IPS-15b (cell line): Measurements from ENCODE around the gene DOCK2.

ENCODE experiments used
- H3K27me3 ChIP-seq: one replicate; pipeline ENCODE4 v1.6.1; 2013; ENCODE audit warnings: low read length; ENCODE audit not compliant: control insufficient read depth, insufficient read depth
- H3K36me3 ChIP-seq: one replicate; pipeline ENCODE4 v1.6.1; 2013; ENCODE audit warnings: low read length; ENCODE audit not compliant: control insufficient read depth, insufficient read depth
- H3K4me1 ChIP-seq: one replicate; pipeline ENCODE4 v1.6.1; 2013; ENCODE audit warnings: mild to moderate bottlenecking, low read length; ENCODE audit not compliant: control insufficient read depth, insufficient read depth
- H3K4me3 ChIP-seq: one replicate; pipeline ENCODE4 v1.5.1; 2013; ENCODE audit warnings: low read depth, low read length
- H3K9ac ChIP-seq: one replicate; pipeline ENCODE4 v1.6.1; 2013; ENCODE audit warnings: low read depth, mild to moderate bottlenecking, low read length
- H3K9me3 ChIP-seq: one replicate; pipeline ENCODE4 v1.6.1; 2013; ENCODE audit warnings: mild to moderate bottlenecking, low read length; ENCODE audit not compliant: control insufficient read depth, insufficient read depth

Gene DOCK2

GRCh38 chr5:169905017-169905416 lies 267.9 kb downstream of the DOCK2 start:
- Histone ChIP-seq H3K4me3 (no peak overlapping the region), H3K36me3 (no peaks in the 10 kb centered on the region), H3K9ac (no peak overlapping the region), H3K27me3 (no peaks in the 10 kb centered on the region), H3K9me3 (no peaks in the 10 kb centered on the region), H3K4me1 (peaks cover 7% of the 10 kb centered on the region)

GRCh38 chr5:169906745-169907649 lies 269.9 kb downstream of the DOCK2 start:
- no peak overlapping the region for H3K4me3 ChIP-seq
- no peaks in the 10 kb centered on the region for H3K36me3 ChIP-seq
- no peak overlapping the region for H3K9ac ChIP-seq
- H3K27me3 ChIP-seq = no peaks in the 10 kb centered on the region
- no peaks in the 10 kb centered on the region for H3K9me3 ChIP-seq
- H3K4me1 ChIP-seq = peaks cover 7% of the 10 kb centered on the region

GRCh38 chr5:169908864-169909263 lies 271.8 kb downstream of the DOCK2 start:
- Histone ChIP-seq H3K9me3 (no peaks in the 10 kb centered on the region), H3K4me1 (peaks cover 7% of the 10 kb centered on the region), H3K4me3 (no peak overlapping the region), H3K27me3 (no peaks in the 10 kb centered on the region), H3K9ac (no peak overlapping the region), H3K36me3 (no peaks in the 10 kb centered on the region)

- Histone ChIP-seq H3K4me1 (peaks cover 7% of the 10 kb centered on the region), H3K9ac (no peak overlapping the region)
Observed at GRCh38 chr5:169909945-169910344, 272.9 kb downstream of the DOCK2 start.

GRCh38 chr5:169910393-169910792 lies 273.3 kb downstream of the DOCK2 start:
- H3K36me3 ChIP-seq = no peaks in the 10 kb centered on the region
- peaks cover 7% of the 10 kb centered on the region for H3K4me1 ChIP-seq

More at GRCh38 chr5:169909945-169910344, 272.9 kb downstream of the DOCK2 start:
- no peak overlapping the region for H3K4me3 ChIP-seq
- no peaks in the 10 kb centered on the region for H3K36me3 ChIP-seq
- no peaks in the 10 kb centered on the region for H3K9me3 ChIP-seq
- no peaks in the 10 kb centered on the region for H3K27me3 ChIP-seq

GRCh38 chr5:169911448-169912212 lies 274.6 kb downstream of the DOCK2 start:
- Histone ChIP-seq H3K4me3 (no peak overlapping the region), H3K9me3 (no peaks in the 10 kb centered on the region), H3K27me3 (no peaks in the 10 kb centered on the region), H3K36me3 (no peaks in the 10 kb centered on the region), H3K9ac (no peak overlapping the region), H3K4me1 (peaks cover 6% of the 10 kb centered on the region)

More at GRCh38 chr5:169910393-169910792, 273.3 kb downstream of the DOCK2 start:
- Histone ChIP-seq H3K9ac (no peak overlapping the region), H3K4me3 (no peak overlapping the region), H3K27me3 (no peaks in the 10 kb centered on the region), H3K9me3 (no peaks in the 10 kb centered on the region)

GRCh38 chr5:169913479-169913878 lies 276.4 kb downstream of the DOCK2 start:
- no peaks in the 10 kb centered on the region for H3K9me3 ChIP-seq
- H3K9ac ChIP-seq = no peak overlapping the region
- no peaks in the 10 kb centered on the region for H3K36me3 ChIP-seq
- H3K4me3 ChIP-seq = no peak overlapping the region
- no peaks in the 10 kb centered on the region for H3K4me1 ChIP-seq
- H3K27me3 ChIP-seq = no peaks in the 10 kb centered on the region

GRCh38 chr5:169914766-169915165 lies 277.7 kb downstream of the DOCK2 start:
- Histone ChIP-seq H3K36me3 (no peaks in the 10 kb centered on the region), H3K4me1 (no peaks in the 10 kb centered on the region), H3K9me3 (no peaks in the 10 kb centered on the region), H3K9ac (no peak overlapping the region), H3K4me3 (no peak overlapping the region), H3K27me3 (no peaks in the 10 kb centered on the region)

- no peaks in the 10 kb centered on the region for H3K36me3 ChIP-seq
- H3K9me3 ChIP-seq = no peaks in the 10 kb centered on the region
- H3K4me3 ChIP-seq = no peak overlapping the region
- H3K27me3 ChIP-seq = no peaks in the 10 kb centered on the region
- no peaks in the 10 kb centered on the region for H3K4me1 ChIP-seq
- H3K9ac ChIP-seq = no peak overlapping the region
Observed at GRCh38 chr5:169917500-169917899, 280.4 kb downstream of the DOCK2 start.

GRCh38 chr5:169918228-169918627 lies 281.2 kb downstream of the DOCK2 start:
- Histone ChIP-seq H3K4me3 (no peak overlapping the region), H3K9ac (no peak overlapping the region), H3K27me3 (no peaks in the 10 kb centered on the region)

GRCh38 chr5:169920474-169920873 lies 283.4 kb downstream of the DOCK2 start:
- Histone ChIP-seq H3K27me3 (no peaks in the 10 kb centered on the region), H3K36me3 (no peaks in the 10 kb centered on the region), H3K4me1 (no peaks in the 10 kb centered on the region), H3K9ac (no peak overlapping the region), H3K9me3 (no peaks in the 10 kb centered on the region), H3K4me3 (no peak overlapping the region)

More at GRCh38 chr5:169918228-169918627, 281.2 kb downstream of the DOCK2 start:
- Histone ChIP-seq H3K4me1 (no peaks in the 10 kb centered on the region), H3K36me3 (no peaks in the 10 kb centered on the region), H3K9me3 (no peaks in the 10 kb centered on the region)
